WTC11 (cell line): Measurements from ENCODE around the gene CELF2.

Experiments
- JUN ChIP-seq: sonication (generic); formaldehyde crosslinking; IDR thresholded peaks from 2 replicates; pipeline ENCODE4 v1.8.0; 2023; ENCODE audit warnings: mild to moderate bottlenecking, missing genetic modification reagents
- TF ChIP-seq, protein P1 (sequence below): fragments of 200-600 bp; IDR thresholded peaks from 2 replicates; pipeline ENCODE4 v1.8.0; 2022; ENCODE audit warnings: antibody characterized with exemption

DNA sequence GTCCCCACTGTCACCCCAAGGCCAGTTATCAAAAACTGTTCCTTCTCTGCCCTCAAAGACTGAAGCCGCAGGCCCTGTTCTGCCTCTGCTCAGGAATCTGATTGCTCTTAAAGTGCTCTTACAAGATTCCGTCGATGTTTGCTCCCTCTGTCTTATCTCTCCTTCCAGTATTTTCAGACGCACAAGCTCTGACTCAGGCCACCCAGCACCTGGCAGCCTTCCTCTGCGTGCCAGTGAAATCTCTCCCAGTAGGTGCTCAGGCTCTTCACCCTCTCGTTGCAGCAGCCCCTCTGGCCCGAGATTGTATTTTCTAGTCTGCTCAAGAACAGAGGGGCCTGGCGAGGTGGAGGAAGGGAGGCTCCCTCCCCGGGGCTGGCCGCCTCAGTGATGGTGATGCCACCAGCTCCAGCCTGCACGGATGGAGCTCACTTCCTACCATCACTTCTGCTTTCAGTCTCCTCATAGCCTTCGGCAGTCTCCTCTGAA lies 317.5 kb downstream of the CELF2 start:
- TF ChIP-seq, protein P1, sequence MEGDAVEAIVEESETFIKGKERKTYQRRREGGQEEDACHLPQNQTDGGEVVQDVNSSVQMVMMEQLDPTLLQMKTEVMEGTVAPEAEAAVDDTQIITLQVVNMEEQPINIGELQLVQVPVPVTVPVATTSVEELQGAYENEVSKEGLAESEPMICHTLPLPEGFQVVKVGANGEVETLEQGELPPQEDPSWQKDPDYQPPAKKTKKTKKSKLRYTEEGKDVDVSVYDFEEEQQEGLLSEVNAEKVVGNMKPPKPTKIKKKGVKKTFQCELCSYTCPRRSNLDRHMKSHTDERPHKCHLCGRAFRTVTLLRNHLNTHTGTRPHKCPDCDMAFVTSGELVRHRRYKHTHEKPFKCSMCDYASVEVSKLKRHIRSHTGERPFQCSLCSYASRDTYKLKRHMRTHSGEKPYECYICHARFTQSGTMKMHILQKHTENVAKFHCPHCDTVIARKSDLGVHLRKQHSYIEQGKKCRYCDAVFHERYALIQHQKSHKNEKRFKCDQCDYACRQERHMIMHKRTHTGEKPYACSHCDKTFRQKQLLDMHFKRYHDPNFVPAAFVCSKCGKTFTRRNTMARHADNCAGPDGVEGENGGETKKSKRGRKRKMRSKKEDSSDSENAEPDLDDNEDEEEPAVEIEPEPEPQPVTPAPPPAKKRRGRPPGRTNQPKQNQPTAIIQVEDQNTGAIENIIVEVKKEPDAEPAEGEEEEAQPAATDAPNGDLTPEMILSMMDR: no peak
- TF ChIP-seq JUN (CRISPR knock-in tag): no peak
